ENCODE measurements around the gene ATN1.

The ATN1 gene

GRCh38 chr12:6942331-6942665 is 14.5 kb downstream of the ATN1 start:
- Mint-ChIP-seq H3K4me1 (peaks cover 55% of the 10 kb centered on the region), H3K27ac (peak overlapping the region; percentile 99 to 100 (median 100)), H3K4me3 (peak overlapping the region; percentile 53 to 92 (median 61)), H3K36me3 (ENCODE audit: low read depth) (peaks cover 28% of the 10 kb centered on the region), H3K27me3 (ENCODE audit: low read depth) (no peaks in the 10 kb centered on the region), H3K9me3 (no peaks in the 10 kb centered on the region)
- no peak for TF ChIP-seq CTCF (IDR thresholded peaks at IDR 0.05; ENCODE audit: unreplicated experiment in 3 of 3)

- H3K27me3 Mint-ChIP-seq (ENCODE audit: low read depth): peaks cover 3% of the 10 kb centered on the region
- peaks cover 49% of the 10 kb centered on the region for H3K4me1 Mint-ChIP-seq
- peaks cover 24% of the 10 kb centered on the region for H3K36me3 Mint-ChIP-seq (ENCODE audit: low read depth)
- peak overlapping the region; percentile 89 to 95 (median 92) for H3K4me3 Mint-ChIP-seq
- H3K27ac Mint-ChIP-seq: peak overlapping the region; percentile 99 to 100 (median 100)
- TF ChIP-seq CTCF (IDR thresholded peaks at IDR 0.05; ENCODE audit: unreplicated experiment in 3 of 3): no peak
- H3K9me3 Mint-ChIP-seq: no peaks in the 10 kb centered on the region
These were observed 15.6 kb downstream of the ATN1 start for GRCh38 chr12:6943389-6943721.

GRCh38 chr12:6943722-6944380 is 16.1 kb downstream of the ATN1 start, which contains the start of the genes C12orf57 and RNU7-1:
Gene C12orf57, plus strand, starts transcription at chr12:6944022. Its CDS starts 100 bp downstream, at chr12:6944122.
Gene RNU7-1, plus strand, starts transcription at chr12:6943816.
- H3K27ac Mint-ChIP-seq: peak within 1 kb of the TSS; percentile 99 to 100 (median 100)
- H3K4me1 Mint-ChIP-seq: peaks cover 49% of the 10 kb centered on the region
- H3K27me3 Mint-ChIP-seq (ENCODE audit: low read depth): peaks cover 4% of the 10 kb centered on the region
- peaks cover 24% of the 10 kb centered on the region for H3K36me3 Mint-ChIP-seq (ENCODE audit: low read depth)
- no peak for TF ChIP-seq CTCF (IDR thresholded peaks at IDR 0.05; ENCODE audit: unreplicated experiment in 3 of 3)
- peak within 1 kb of the TSS; percentile 89 to 95 (median 92) for H3K4me3 Mint-ChIP-seq
- H3K9me3 Mint-ChIP-seq: no peaks in the 10 kb centered on the region

GRCh38 chr12:6944381-6945186 is 16.8 kb downstream of the ATN1 start:
- Mint-ChIP-seq H3K27ac (peak overlapping the region; percentile 99 to 100 (median 100)), H3K4me1 (peaks cover 42% of the 10 kb centered on the region), H3K27me3 (ENCODE audit: low read depth) (peaks cover 4% of the 10 kb centered on the region), H3K36me3 (ENCODE audit: low read depth) (peaks cover 17% of the 10 kb centered on the region), H3K4me3 (peak overlapping the region; percentile 89 to 95 (median 92)), H3K9me3 (no peaks in the 10 kb centered on the region)
- TF ChIP-seq CTCF (IDR thresholded peaks at IDR 0.05; ENCODE audit: unreplicated experiment in 3 of 3): peak; percentile 78 to 86 (median 81)

- no peak for TF ChIP-seq CTCF (IDR thresholded peaks at IDR 0.05; ENCODE audit: unreplicated experiment in 3 of 3)
- Mint-ChIP-seq H3K36me3 (ENCODE audit: low read depth) (peaks cover 10% of the 10 kb centered on the region), H3K4me3 (peak overlapping the region; percentile 89 to 95 (median 92)), H3K27me3 (ENCODE audit: low read depth) (peaks cover 4% of the 10 kb centered on the region), H3K27ac (peak overlapping the region in 2 of 3 experiments; percentile 99 to 100), H3K9me3 (no peaks in the 10 kb centered on the region), H3K4me1 (peaks cover 39% of the 10 kb centered on the region)
These were observed 17.9 kb downstream of the ATN1 start for GRCh38 chr12:6945613-6946012.

Data from nephron (organoid).